GM18861 (cell line): ENCODE data around the gene AMPD3.

ENCODE experiments used
- ATAC-seq: cut with Tn5 transposase; IDR thresholded peaks from one replicate; pipeline ENCODE4 v1.9.1; 2021; ENCODE audit not compliant: unreplicated experiment

The AMPD3 gene

GRCh38 chr11:10500757-10501684 lies 46.0 kb downstream of the AMPD3 start:
- no peak for ATAC-seq

- ATAC-seq: no peak
These were observed 47.1 kb downstream of the AMPD3 start for GRCh38 chr11:10502065-10502680.

DNA sequence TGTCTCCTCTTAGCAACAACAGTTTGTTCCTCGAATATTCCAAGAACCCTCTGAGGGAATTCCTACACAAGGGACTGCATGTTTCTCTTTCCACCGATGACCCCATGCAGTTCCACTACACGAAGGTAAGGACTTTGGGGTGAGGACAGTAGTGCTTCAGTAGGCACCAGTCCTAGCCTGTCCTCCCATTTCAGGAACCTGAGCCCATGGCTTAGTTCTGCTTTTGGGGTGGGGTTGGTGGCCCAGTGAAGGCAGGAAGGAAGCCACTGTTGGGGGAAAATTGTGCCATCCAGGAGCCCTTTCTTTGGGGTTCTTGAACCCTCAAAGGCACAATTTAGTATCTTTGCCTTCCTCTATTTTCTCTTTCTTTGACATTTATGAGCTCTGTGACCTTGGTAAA lies 47.7 kb downstream of the AMPD3 start:
- no peak for ATAC-seq

DNA sequence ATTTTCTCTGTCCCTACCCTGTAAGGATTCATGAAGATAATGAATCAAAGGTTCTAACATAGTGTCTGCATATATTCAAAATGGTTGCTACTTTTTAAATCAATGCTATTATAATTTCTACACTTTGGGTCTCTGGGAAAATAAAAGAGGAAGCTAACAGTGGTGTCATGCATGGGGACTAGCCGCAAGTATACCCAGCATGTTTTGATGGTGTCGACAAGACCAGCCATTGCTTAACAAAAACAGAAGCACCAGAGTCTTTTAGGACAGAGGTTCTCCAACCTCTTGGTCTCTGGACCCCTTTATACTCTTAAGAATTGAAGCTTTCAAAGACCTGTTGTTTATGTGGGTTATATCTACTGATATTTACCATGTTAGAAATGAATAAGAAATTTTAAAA lies 48.2 kb downstream of the AMPD3 start:
- ATAC-seq: no peak

- ATAC-seq: no peak
These were observed 48.9 kb downstream of the AMPD3 start for GRCh38 chr11:10503777-10504480.

DNA sequence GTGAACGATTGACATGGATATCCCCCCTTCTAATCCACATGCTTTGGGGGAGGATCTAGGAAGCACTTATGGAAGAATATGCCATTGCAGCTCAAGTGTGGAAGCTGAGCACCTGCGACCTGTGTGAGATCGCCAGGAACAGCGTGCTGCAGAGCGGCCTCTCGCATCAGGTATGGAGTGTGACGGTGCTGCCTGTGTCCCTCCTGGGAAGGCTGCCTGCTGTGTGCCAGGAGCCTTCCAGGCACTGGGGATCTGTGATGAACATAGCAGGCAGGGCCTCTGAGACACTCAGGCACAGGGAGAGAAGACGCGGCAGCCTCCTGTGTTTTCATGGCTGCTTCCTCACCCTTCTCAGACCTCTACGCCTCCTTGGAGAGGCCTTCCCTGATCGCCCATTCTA lies 49.4 kb downstream of the AMPD3 start:
- no peak for ATAC-seq

DNA sequence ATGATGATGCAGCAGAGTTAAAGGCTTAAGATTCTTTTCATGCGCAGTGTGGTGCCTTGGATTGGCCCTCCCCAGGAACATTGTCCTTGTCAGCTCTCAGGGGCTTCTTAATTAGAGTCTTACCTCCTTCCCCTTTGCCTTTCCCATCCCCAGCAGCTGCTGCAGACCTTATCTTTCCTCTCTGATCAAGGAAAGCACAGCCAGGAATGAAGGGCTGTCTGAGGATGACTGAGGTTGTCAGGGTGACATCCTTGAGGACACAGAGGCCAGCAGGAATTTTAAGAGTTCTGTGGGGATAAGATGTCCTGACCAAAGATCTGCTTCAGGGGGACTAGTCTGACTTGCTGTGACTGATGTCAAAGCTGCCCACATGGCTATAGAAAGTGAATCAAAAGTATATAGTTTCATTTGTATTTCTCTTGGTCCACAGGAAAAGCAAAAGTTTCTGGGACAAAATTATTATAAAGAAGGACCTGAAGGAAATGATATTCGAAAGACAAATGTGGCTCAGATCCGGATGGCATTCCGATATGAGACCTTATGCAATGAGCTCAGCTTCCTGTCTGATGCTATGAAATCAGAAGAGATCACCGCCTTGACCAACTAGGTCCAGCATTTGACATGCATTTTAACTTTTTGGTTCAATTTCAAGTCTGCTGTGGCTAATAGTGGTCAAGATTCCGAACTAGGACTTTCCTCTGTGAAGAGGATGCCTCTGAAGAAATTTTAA lies 50.4 kb downstream of the AMPD3 start:
- ATAC-seq: no peak

- no peak for ATAC-seq
These were observed 50.9 kb downstream of the AMPD3 start for GRCh38 chr11:10506008-10506370.

DNA sequence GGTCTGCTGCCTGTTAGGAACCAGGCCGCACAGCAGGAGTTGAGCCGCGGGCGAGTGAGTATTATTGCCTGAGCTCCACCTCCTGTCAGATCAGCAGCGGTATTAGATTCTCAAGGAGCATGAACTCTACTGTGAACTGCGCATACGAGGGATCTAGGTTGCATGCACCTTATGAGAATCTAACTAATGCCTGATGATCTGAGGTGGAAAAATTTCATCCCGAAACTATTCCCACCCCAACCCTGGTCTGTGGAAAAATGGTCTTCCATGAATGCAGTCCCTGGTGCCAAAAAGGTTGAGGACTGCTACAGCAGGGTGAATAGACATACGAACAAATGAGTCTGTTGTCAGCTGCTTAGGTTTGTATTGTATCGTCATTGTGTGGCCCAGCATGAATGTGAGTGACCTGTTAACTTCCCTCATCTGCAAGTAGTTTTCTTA lies 56.1 kb downstream of the AMPD3 start:
- ATAC-seq: no peak

GRCh38 chr11:10514202-10514601 lies 59.1 kb downstream of the AMPD3 start:
- no peak for ATAC-seq

- no peak for ATAC-seq
These were observed 59.6 kb downstream of the AMPD3 start for GRCh38 chr11:10514709-10515108.

DNA sequence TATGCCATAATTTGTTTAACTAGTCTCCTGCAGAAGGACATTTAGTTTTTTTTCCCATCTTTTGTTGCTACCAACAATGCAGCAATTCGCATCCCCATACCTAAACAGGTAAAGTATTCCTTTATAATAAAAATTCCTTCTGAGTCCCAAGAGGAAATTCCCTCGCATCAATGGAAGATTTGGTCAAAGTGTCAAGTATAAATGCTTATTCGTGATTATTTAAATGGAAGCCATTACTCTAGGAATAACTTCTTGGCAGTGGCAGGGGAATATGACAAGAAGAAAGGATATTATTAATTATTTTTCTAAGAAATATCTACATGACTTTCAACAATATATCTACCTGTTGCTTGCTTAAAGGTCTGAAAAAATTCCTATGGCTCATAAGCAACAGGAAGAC lies 60.4 kb downstream of the AMPD3 start:
- no peak for ATAC-seq

DNA sequence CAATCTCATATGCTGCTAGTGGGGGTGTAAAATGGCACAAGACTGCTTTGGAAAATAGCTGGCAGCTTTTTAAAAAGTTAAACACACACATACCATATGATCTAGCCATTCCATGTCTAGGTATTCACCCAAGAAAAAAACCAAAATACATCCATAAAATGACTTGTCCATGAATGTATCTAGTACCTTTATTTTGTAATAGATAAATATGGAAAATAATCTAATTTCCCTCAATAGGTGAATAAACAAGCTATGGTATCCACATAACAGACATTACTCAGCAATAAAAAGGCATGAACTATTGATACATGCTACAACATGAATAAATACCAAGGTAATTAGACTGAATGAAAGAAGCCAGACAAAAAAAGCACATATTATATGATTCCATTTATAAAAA lies 63.1 kb downstream of the AMPD3 start:
- no peak for ATAC-seq

GRCh38 chr11:10518891-10519290 lies 63.8 kb downstream of the AMPD3 start:
- ATAC-seq: no peak

DNA sequence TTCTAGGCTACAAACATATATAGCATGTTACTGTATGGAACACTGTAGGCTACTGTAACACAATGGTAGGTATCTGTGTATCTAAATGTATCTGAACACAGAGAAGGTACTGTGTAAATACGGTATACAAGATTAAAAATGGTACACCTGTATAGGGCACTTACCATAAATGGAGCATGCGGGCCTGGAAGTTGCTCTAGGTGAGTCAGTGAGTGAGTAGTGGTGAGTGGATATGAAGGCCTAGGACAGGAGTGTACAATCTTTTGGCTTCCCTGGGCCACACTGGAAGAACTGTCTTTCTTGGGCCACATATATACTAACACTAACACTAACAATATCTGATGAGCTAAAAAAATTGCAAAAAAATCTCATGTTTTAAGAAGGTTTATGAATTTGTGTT lies 64.6 kb downstream of the AMPD3 start:
- no peak for ATAC-seq

DNA sequence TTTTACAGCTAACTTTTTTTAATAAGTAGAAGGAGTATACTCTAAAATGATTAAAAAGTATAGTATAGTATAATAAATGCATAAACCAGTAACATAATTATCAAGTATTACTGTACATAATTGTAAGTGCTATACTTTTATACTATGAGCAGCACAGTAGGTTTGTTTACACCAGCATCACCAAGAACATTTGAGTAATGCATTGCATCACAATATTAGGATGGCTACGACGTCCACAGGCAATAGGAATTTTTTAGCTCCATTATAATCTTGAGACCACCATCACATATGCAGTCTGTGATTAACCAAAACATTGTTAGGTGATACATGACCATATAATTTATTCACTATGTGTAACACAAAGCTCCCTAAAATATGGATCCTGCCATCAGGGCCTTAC lies 65.5 kb downstream of the AMPD3 start:
- no peak for ATAC-seq

GRCh38 chr11:10522276-10522675 lies 67.2 kb downstream of the AMPD3 start:
- ATAC-seq: no peak

- no peak for ATAC-seq
These were observed 67.9 kb downstream of the AMPD3 start for GRCh38 chr11:10522921-10523320.

DNA sequence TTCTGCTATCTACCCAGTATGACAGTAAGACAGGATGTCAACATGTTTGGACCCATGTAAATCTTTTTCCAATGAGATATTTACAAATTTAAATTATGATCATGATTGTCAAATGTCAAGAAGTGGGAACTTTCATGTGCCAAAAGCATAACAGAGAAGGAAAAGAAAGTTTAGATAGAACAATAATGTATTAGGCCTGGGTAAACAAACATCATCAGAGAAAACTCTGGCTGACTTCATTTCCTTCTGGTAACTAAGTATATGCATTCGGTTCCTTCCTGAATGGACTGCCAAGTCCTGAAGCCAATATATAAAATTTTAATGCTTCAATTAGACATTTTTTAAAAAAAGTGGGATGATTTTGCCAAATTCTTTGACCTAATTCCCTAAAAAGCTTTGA lies 69.4 kb downstream of the AMPD3 start:
- no peak for ATAC-seq

DNA sequence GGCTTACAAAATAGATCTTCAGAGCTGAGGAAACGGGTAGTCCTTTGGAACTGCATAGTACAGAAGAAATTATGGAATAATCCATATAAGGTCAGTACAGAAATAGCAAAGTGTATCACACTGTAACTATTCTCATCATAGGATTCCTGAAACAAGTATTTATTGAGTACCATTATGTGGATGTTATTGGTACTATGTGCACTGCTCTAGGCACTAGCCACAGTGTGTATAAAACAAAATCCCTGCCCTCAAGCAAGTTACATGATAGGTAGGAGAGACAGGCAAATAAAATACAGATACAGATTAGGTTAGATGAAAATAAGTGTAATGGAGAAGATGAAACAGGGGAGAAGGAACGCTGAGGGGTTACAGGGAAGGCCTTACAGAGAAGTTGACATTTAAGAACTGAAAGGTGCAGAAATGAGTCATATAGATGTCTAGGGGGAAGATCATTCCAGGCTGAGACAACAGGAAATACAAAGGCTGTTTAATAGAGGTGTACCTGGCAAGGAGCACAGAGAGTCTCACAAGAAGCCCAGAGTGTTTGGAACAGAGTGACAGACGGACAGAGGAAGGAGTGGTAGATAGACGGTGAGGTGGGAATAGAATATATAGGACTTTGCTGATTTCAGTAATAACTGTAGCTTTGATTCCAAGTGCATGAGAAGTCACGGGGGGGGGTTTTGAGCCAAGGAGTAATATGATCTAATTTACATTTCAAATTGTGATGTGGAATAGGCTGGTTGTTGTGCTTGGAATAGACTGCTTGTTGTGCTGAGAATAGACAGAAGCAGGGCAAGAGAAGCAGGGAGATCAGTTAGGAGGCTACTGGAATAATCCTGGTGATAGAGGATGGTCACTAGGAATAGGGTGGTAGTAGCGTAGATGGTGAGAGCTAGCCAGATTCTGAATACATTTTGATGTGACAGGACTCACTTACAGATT lies 72.2 kb downstream of the AMPD3 start:
- no peak for ATAC-seq
